ENCODE measurements around the gene ADAM19.
A peak's percentile ranks its signal among the peaks of the same experiment; 100 is the strongest.

ADAM19 gene

GRCh38 chr5:157594675-157595459 is 19.3 kb upstream of the ADAM19 start:
- no peak for FAIRE-seq

- no peak for FAIRE-seq
Observed at GRCh38 chr5:157594257-157594656, 18.7 kb upstream of the ADAM19 start.

GRCh38 chr5:157593052-157593757 is 17.6 kb upstream of the ADAM19 start:
- FAIRE-seq, result no peak

- no peak for FAIRE-seq
Observed at GRCh38 chr5:157592594-157592993, 17.0 kb upstream of the ADAM19 start.

- peak; percentile 59 for FAIRE-seq
Observed at GRCh38 chr5:157590478-157590877, 14.9 kb upstream of the ADAM19 start.

- FAIRE-seq, result no peak
Observed at GRCh38 chr5:157584628-157585027, 9.1 kb upstream of the ADAM19 start.

- FAIRE-seq, result no peak
Observed at GRCh38 chr5:157582731-157583620, 7.4 kb upstream of the ADAM19 start.

GRCh38 chr5:157581901-157582300 is 6.3 kb upstream of the ADAM19 start:
- FAIRE-seq, result no peak

- no peak for FAIRE-seq
Observed at GRCh38 chr5:157578079-157578780, 2.7 kb upstream of the ADAM19 start.

GRCh38 chr5:157576678-157577077 is 1.1 kb upstream of the ADAM19 start:
- FAIRE-seq, result no peak

- FAIRE-seq, result no peak
Observed at GRCh38 chr5:157574456-157575380, 857 bp downstream of the ADAM19 start.

GRCh38 chr5:157571357-157571827 is 4.2 kb downstream of the ADAM19 start:
- FAIRE-seq, result no peak

GRCh38 chr5:157570531-157571200 is 4.9 kb downstream of the ADAM19 start:
- no peak for FAIRE-seq

GRCh38 chr5:157568720-157569119 is 6.9 kb downstream of the ADAM19 start:
- no peak for FAIRE-seq

- FAIRE-seq, result no peak
Observed at GRCh38 chr5:157568222-157568621, 7.4 kb downstream of the ADAM19 start.

GRCh38 chr5:157566902-157567489 is 8.6 kb downstream of the ADAM19 start:
- FAIRE-seq, result no peak

GRCh38 chr5:157563929-157564716 is 11.5 kb downstream of the ADAM19 start:
- FAIRE-seq, result no peak

- FAIRE-seq, result no peak
Observed at GRCh38 chr5:157563373-157563928, 12.1 kb downstream of the ADAM19 start.

- FAIRE-seq, result no peak
Observed at GRCh38 chr5:157562111-157562581, 13.4 kb downstream of the ADAM19 start.

Measured in endometrium (tissue), 2 donors.